ENCODE results near the gene CAPN3.
A peak's percentile ranks its signal among the peaks of the same experiment; 100 is the strongest.

The CAPN3 gene

GRCh38 chr15:42359985-42360384, 684 bp downstream of the CAPN3 start:
- DNase-seq: no peak

GRCh38 chr15:42360535-42361112, 1.3 kb downstream of the CAPN3 start:
- no peak for DNase-seq

- no peak for DNase-seq
Measured at GRCh38 chr15:42363487-42363886, 4.2 kb downstream of the CAPN3 start.

- DNase-seq: no peak
Measured at GRCh38 chr15:42363942-42364341, 4.6 kb downstream of the CAPN3 start.

- no peak for DNase-seq
Measured at GRCh38 chr15:42364529-42364928, 5.2 kb downstream of the CAPN3 start.

GRCh38 chr15:42365921-42366550, 6.7 kb downstream of the CAPN3 start:
- no peak for DNase-seq

GRCh38 chr15:42367041-42367440, 7.7 kb downstream of the CAPN3 start:
- no peak for DNase-seq

GRCh38 chr15:42368096-42368495, 8.8 kb downstream of the CAPN3 start:
- no peak for DNase-seq

- DNase-seq: no peak
Measured at GRCh38 chr15:42371096-42371495, 11.8 kb downstream of the CAPN3 start.

GRCh38 chr15:42373274-42373673, 14.0 kb downstream of the CAPN3 start:
- DNase-seq: no peak

GRCh38 chr15:42373936-42374335, 14.6 kb downstream of the CAPN3 start:
- no peak for DNase-seq

- DNase-seq: no peak
Measured at GRCh38 chr15:42374810-42375209, 15.5 kb downstream of the CAPN3 start.

- DNase-seq: no peak
Measured at GRCh38 chr15:42375252-42375651, 16.0 kb downstream of the CAPN3 start.

- no peak for DNase-seq
Measured at GRCh38 chr15:42375941-42376340, 16.6 kb downstream of the CAPN3 start.

- DNase-seq: no peak
Measured at GRCh38 chr15:42378011-42378410, 18.7 kb downstream of the CAPN3 start.

GRCh38 chr15:42384597-42384996, 25.3 kb downstream of the CAPN3 start:
- DNase-seq: no peak

GRCh38 chr15:42385206-42385979, 26.1 kb downstream of the CAPN3 start:
- DNase-seq: peak; percentile 8

GRCh38 chr15:42385980-42386700, 26.8 kb downstream of the CAPN3 start:
- no peak for DNase-seq

GRCh38 chr15:42387603-42388002, 28.3 kb downstream of the CAPN3 start:
- DNase-seq: no peak

GRCh38 chr15:42392309-42393024, 33.2 kb downstream of the CAPN3 start:
- DNase-seq: no peak

GRCh38 chr15:42394106-42394505, 34.8 kb downstream of the CAPN3 start:
- DNase-seq: no peak

GRCh38 chr15:42395838-42396237, 36.5 kb downstream of the CAPN3 start:
- no peak for DNase-seq
